Vagina (tissue), 2 donors: Measurements from ENCODE around the gene CLDN22.

ENCODE experiments used
- CTCF ChIP-seq, 3 experiments: fragments of 450-650 bp in 2 of 3; fragments of 200-600 bp in 1 of 3; sonication (generic) in 1 of 3; IDR thresholded peaks; one replicate each; pipeline ENCODE4 v1.5.1; 2017 to 2019; ENCODE audit warnings: antibody characterized with exemption in 3 of 3, mild to moderate bottlenecking in 2 of 3, moderate library complexity in 2 of 3
- POLR2A ChIP-seq, 2 donors: fragments of 450-650 bp; IDR thresholded peaks; one replicate each; pipeline ENCODE4 v1.6.1; 2017; ENCODE audit warnings: antibody characterized with exemption in 2 of 2, mild to moderate bottlenecking in 2 of 2, moderate library complexity in 2 of 2
- POLR2AphosphoS5 ChIP-seq, 2 donors: sonication (generic); formaldehyde crosslinking; IDR thresholded peaks; one replicate each; pipeline ENCODE4 v1.9.0; 2017; ENCODE audit warnings: antibody characterized with exemption in 2 of 2, mild to moderate bottlenecking in 2 of 2, low read depth in 1 of 2; ENCODE audit not compliant: insufficient read depth in 1 of 2

DNA sequence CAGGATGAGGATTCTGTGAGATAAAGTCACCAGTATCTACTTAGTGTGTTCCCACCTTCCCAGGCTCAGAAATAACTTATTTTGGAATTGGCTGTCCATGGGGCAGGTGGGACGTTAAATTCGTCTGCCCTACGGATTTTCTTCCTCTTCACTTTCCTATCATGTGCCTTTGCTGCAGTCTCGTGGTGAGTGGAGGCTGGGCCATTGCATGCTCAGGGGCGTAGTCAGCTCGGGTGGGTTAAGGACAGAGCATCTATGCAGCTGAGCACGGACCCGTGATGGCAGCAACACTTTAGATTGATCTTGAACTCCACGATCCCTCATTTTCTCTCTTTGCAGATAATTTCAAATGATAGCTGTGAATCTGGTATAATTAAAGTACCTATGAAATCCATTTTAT is 51.5 kb downstream of the CLDN22 start:
- TF ChIP-seq CTCF (IDR thresholded peaks at IDR 0.05) (no peak), POLR2A (IDR thresholded peaks at IDR 0.05) (no peak), POLR2AphosphoS5 (IDR thresholded peaks at IDR 0.05; ENCODE audit: insufficient read depth in 1 of 2, low read depth in 1 of 2) (no peak)
